Activated naive CD4-positive, alpha-beta T cell treated with anti-CD3 and anti-CD28 coated beads, Interleukin-2, amount 50 U/mL, for 24 hours (primary cell): ENCODE data around the gene NDUFS2.
A peak's percentile ranks its signal among the peaks of the same experiment; 100 is the strongest.
"Not testable (repeated sequence)": the region's sequence is repeated elsewhere in the genome, so short reads cannot be mapped to it uniquely, and the experiment has no call there.

Experiments used
- H3K27ac Mint-ChIP-seq: one replicate; pipeline ENCODE4 v1.8.0; 2021; ENCODE audit warnings: mild to moderate bottlenecking, mixed read lengths
- H3K27me3 Mint-ChIP-seq: one replicate; pipeline ENCODE4 v1.8.0; 2021; ENCODE audit warnings: mixed read lengths
- H3K36me3 Mint-ChIP-seq: one replicate; pipeline ENCODE4 v1.8.0; 2021; ENCODE audit warnings: mixed read lengths
- H3K4me1 Mint-ChIP-seq: one replicate; pipeline ENCODE4 v1.8.0; 2021; ENCODE audit warnings: mixed read lengths
- H3K4me3 Mint-ChIP-seq: one replicate; pipeline ENCODE4 v1.8.0; 2021; ENCODE audit warnings: mild to moderate bottlenecking, mixed read lengths
- H3K9me3 Mint-ChIP-seq: one replicate; pipeline ENCODE4 v1.8.0; 2021; ENCODE audit warnings: mixed read lengths

Gene NDUFS2

GRCh38 chr1:161218301-161219077 lies 16.3 kb downstream of the NDUFS2 start:
- peaks cover 12% of the 10 kb centered on the region for H3K36me3 Mint-ChIP-seq
- no peaks in the 10 kb centered on the region for H3K9me3 Mint-ChIP-seq
- H3K27me3 Mint-ChIP-seq = no peaks in the 10 kb centered on the region
- H3K4me1 Mint-ChIP-seq = peaks cover 63% of the 10 kb centered on the region
- peak overlapping the region; percentile 83 for H3K27ac Mint-ChIP-seq
- peak overlapping the region; percentile 44 for H3K4me3 Mint-ChIP-seq

- Mint-ChIP-seq H3K4me1 (peaks cover 69% of the 10 kb centered on the region), H3K27me3 (no peaks in the 10 kb centered on the region), H3K36me3 (peaks cover 6% of the 10 kb centered on the region), H3K9me3 (no peaks in the 10 kb centered on the region), H3K27ac (peak overlapping the region; percentile 83), H3K4me3 (no peak overlapping the region)
Observed at GRCh38 chr1:161219078-161219892, 17.1 kb downstream of the NDUFS2 start.

GRCh38 chr1:161220002-161220401 lies 17.8 kb downstream of the NDUFS2 start:
- Mint-ChIP-seq H3K4me1 (peaks cover 63% of the 10 kb centered on the region), H3K27me3 (no peaks in the 10 kb centered on the region), H3K4me3 (no peak overlapping the region), H3K27ac (no peak overlapping the region), H3K36me3 (peaks cover 2% of the 10 kb centered on the region), H3K9me3 (no peaks in the 10 kb centered on the region)

- Mint-ChIP-seq H3K4me3 (no peak overlapping the region), H3K27ac (peak overlapping the region; percentile 71), H3K9me3 (no peaks in the 10 kb centered on the region), H3K27me3 (no peaks in the 10 kb centered on the region), H3K36me3 (no peaks in the 10 kb centered on the region), H3K4me1 (peaks cover 73% of the 10 kb centered on the region)
Observed at GRCh38 chr1:161222175-161223019, 20.2 kb downstream of the NDUFS2 start.

- Mint-ChIP-seq H3K9me3 (no peaks in the 10 kb centered on the region), H3K27ac (peak overlapping the region; percentile 55), H3K36me3 (peaks cover 5% of the 10 kb centered on the region), H3K4me3 (no peak overlapping the region), H3K27me3 (no peaks in the 10 kb centered on the region), H3K4me1 (peaks cover 65% of the 10 kb centered on the region)
Observed at GRCh38 chr1:161223805-161224694, 21.9 kb downstream of the NDUFS2 start.

GRCh38 chr1:161224695-161225087 lies 22.5 kb downstream of the NDUFS2 start:
- H3K4me1 Mint-ChIP-seq = peaks cover 59% of the 10 kb centered on the region
- not testable (repeated sequence) for H3K36me3 Mint-ChIP-seq, H3K27ac Mint-ChIP-seq, H3K9me3 Mint-ChIP-seq, H3K4me3 Mint-ChIP-seq, H3K27me3 Mint-ChIP-seq

- Mint-ChIP-seq H3K9me3 (no peaks in the 10 kb centered on the region), H3K27me3 (no peaks in the 10 kb centered on the region), H3K4me1 (peaks cover 54% of the 10 kb centered on the region), H3K27ac (peak overlapping the region; percentile 99), H3K4me3 (no peak overlapping the region), H3K36me3 (peaks cover 5% of the 10 kb centered on the region)
Observed at GRCh38 chr1:161225178-161225533, 23.0 kb downstream of the NDUFS2 start.

GRCh38 chr1:161225534-161226319 lies 23.6 kb downstream of the NDUFS2 start, which contains the start of gene TOMM40L:
Gene TOMM40L (plus strand): TSS chr1:161226060. CDS start chr1:161226490, 430 bp downstream.
- Mint-ChIP-seq H3K27ac (peak within 1 kb of the TSS; percentile 99), H3K4me1 (peaks cover 51% of the 10 kb centered on the region), H3K4me3 (peak within 1 kb of the TSS; percentile 99), H3K9me3 (no peaks in the 10 kb centered on the region), H3K36me3 (peaks cover 5% of the 10 kb centered on the region), H3K27me3 (no peaks in the 10 kb centered on the region)

- Mint-ChIP-seq H3K4me1 (peaks cover 48% of the 10 kb centered on the region), H3K9me3 (no peaks in the 10 kb centered on the region), H3K27ac (peak overlapping the region; percentile 99), H3K36me3 (peaks cover 5% of the 10 kb centered on the region), H3K27me3 (no peaks in the 10 kb centered on the region), H3K4me3 (peak overlapping the region; percentile 99)
Observed at GRCh38 chr1:161226320-161226711, 24.1 kb downstream of the NDUFS2 start.

GRCh38 chr1:161226759-161227158 lies 24.6 kb downstream of the NDUFS2 start:
- peak overlapping the region; percentile 99 for H3K4me3 Mint-ChIP-seq
- H3K4me1 Mint-ChIP-seq = peaks cover 47% of the 10 kb centered on the region
- H3K27me3 Mint-ChIP-seq = no peaks in the 10 kb centered on the region
- H3K36me3 Mint-ChIP-seq = peaks cover 5% of the 10 kb centered on the region
- no peaks in the 10 kb centered on the region for H3K9me3 Mint-ChIP-seq
- H3K27ac Mint-ChIP-seq = peak overlapping the region; percentile 70

- Mint-ChIP-seq H3K9me3 (no peaks in the 10 kb centered on the region), H3K27me3 (no peaks in the 10 kb centered on the region), H3K36me3 (peaks cover 5% of the 10 kb centered on the region), H3K27ac (peak overlapping the region; percentile 70), H3K4me1 (peaks cover 41% of the 10 kb centered on the region), H3K4me3 (peak overlapping the region; percentile 99)
Observed at GRCh38 chr1:161227196-161227871, 25.2 kb downstream of the NDUFS2 start.

- Mint-ChIP-seq H3K27me3 (no peaks in the 10 kb centered on the region), H3K27ac (no peak overlapping the region), H3K4me1 (peaks cover 41% of the 10 kb centered on the region), H3K9me3 (no peaks in the 10 kb centered on the region), H3K4me3 (peak overlapping the region; percentile 99), H3K36me3 (peaks cover 5% of the 10 kb centered on the region)
Observed at GRCh38 chr1:161228032-161228431, 25.9 kb downstream of the NDUFS2 start.

- peaks cover 33% of the 10 kb centered on the region for H3K4me1 Mint-ChIP-seq
Observed at GRCh38 chr1:161229896-161230295, 27.7 kb downstream of the NDUFS2 start.

More at GRCh38 chr1:161229896-161230295, 27.7 kb downstream of the NDUFS2 start:
- Mint-ChIP-seq H3K4me3 (no peak overlapping the region), H3K9me3 (no peaks in the 10 kb centered on the region), H3K27ac (no peak overlapping the region), H3K27me3 (no peaks in the 10 kb centered on the region), H3K36me3 (peaks cover 5% of the 10 kb centered on the region)
